Measurements from ENCODE around the gene BCAS4. TPM values are rescaled to one million over a fixed set of nuclear protein-coding genes. Genes with fewer than 3 reads are reported as not detected.

BCAS4 gene
- total RNA-seq, 1 experiment from 2014 or later: 29.9 TPM

GRCh38 chr20:50898475-50898874 is 103.6 kb downstream of the BCAS4 start:
- Histone ChIP-seq H3K9me3 (no peaks in the 10 kb centered on the region), H3K27me3 (replicated peaks; ENCODE audit: control insufficient read depth, insufficient read depth, low read length) (no peaks in the 10 kb centered on the region), H3K36me3 (ENCODE audit: control insufficient read depth, insufficient read depth, low read length) (peaks cover 14% of the 10 kb centered on the region), H3K4me1 (peaks cover 20% of the 10 kb centered on the region), H3K4me3 (ENCODE audit: low read depth, low read length) (no peak overlapping the region)
- POLR2A ChIA-PET: no interaction called here
- BruUV-seq (replicated peaks): no TSS peak
- no peak for DNase-seq
- no peaks in the 10 kb centered on the region for H3K9me3 Mint-ChIP-seq (ENCODE audit: unreplicated experiment)
- intact Hi-C loops (cut with micrococcal nuclease; ENCODE audit: unreplicated experiment): no loop called here
- CTCF ChIA-PET: no interaction called here
- H3K27me3 Mint-ChIP-seq (ENCODE audit: insufficient read depth, unreplicated experiment): no peaks in the 10 kb centered on the region
- no peak for TF ChIP-seq CTCF (IDR thresholded peaks at IDR 0.05; ENCODE audit: insufficient read depth in 1 of 2, low read depth in 1 of 2, low read length in 1 of 2, severe bottlenecking in 1 of 2, unreplicated experiment in 1 of 2)
- H3K4me1 Mint-ChIP-seq (ENCODE audit: low read depth, unreplicated experiment): peaks cover 27% of the 10 kb centered on the region
- peaks cover 98% of the 10 kb centered on the region for H3K36me3 Mint-ChIP-seq (ENCODE audit: insufficient read depth, unreplicated experiment)
- H3K27ac Mint-ChIP-seq (ENCODE audit: unreplicated experiment): peak overlapping the region; percentile 24
- peak overlapping the region; percentile 10 for H3K4me3 Mint-ChIP-seq (ENCODE audit: unreplicated experiment)

- TF ChIP-seq CTCF (IDR thresholded peaks at IDR 0.05; ENCODE audit: insufficient read depth in 1 of 2, low read depth in 1 of 2, low read length in 1 of 2, severe bottlenecking in 1 of 2, unreplicated experiment in 1 of 2): no peak
- no peak for DNase-seq
- H3K36me3 ChIP-seq (ENCODE audit: control insufficient read depth, insufficient read depth, low read length): peaks cover 8% of the 10 kb centered on the region
- ChIA-PET POLR2A (interaction anchor here (0.6 to 0.9 kb wide), 2 partner anchors 31 to 1681 kb away, joined by 3 to 4 read pairs; partner anchors contain the start of gene ADNP), CTCF (interaction anchor here (1.8 kb wide), 1 partner anchor 106 kb away, joined by 8 read pairs; the partner anchor contains the start of gene BCAS4)
- Mint-ChIP-seq H3K27me3 (ENCODE audit: insufficient read depth, unreplicated experiment) (no peaks in the 10 kb centered on the region), H3K4me1 (ENCODE audit: low read depth, unreplicated experiment) (peaks cover 42% of the 10 kb centered on the region), H3K36me3 (ENCODE audit: insufficient read depth, unreplicated experiment) (peaks cover 96% of the 10 kb centered on the region), H3K9me3 (ENCODE audit: unreplicated experiment) (no peaks in the 10 kb centered on the region), H3K4me3 (ENCODE audit: unreplicated experiment) (no peak overlapping the region), H3K27ac (ENCODE audit: unreplicated experiment) (no peak overlapping the region)
- no peak overlapping the region for H3K4me3 ChIP-seq (ENCODE audit: low read depth, low read length)
- intact Hi-C loops (cut with micrococcal nuclease; ENCODE audit: unreplicated experiment): no loop called here
- H3K4me1 ChIP-seq: peaks cover 18% of the 10 kb centered on the region
- H3K27me3 ChIP-seq (replicated peaks; ENCODE audit: control insufficient read depth, insufficient read depth, low read length): no peaks in the 10 kb centered on the region
- no peaks in the 10 kb centered on the region for H3K9me3 ChIP-seq
- BruUV-seq (replicated peaks): no TSS peak
These were observed 105.4 kb downstream of the BCAS4 start for GRCh38 chr20:50900261-50900660.

- Histone ChIP-seq H3K9me3 (no peaks in the 10 kb centered on the region), H3K27me3 (replicated peaks; ENCODE audit: control insufficient read depth, insufficient read depth, low read length) (no peaks in the 10 kb centered on the region), H3K4me1 (peaks cover 11% of the 10 kb centered on the region), H3K36me3 (ENCODE audit: control insufficient read depth, insufficient read depth, low read length) (peaks cover 8% of the 10 kb centered on the region), H3K4me3 (ENCODE audit: low read depth, low read length) (no peak overlapping the region)
- intact Hi-C loops (cut with micrococcal nuclease; ENCODE audit: unreplicated experiment): no loop called here
- POLR2A ChIA-PET: no interaction called here
- peaks cover 42% of the 10 kb centered on the region for H3K4me1 Mint-ChIP-seq (ENCODE audit: low read depth, unreplicated experiment)
- no peak for TF ChIP-seq CTCF (IDR thresholded peaks at IDR 0.05; ENCODE audit: insufficient read depth in 1 of 2, low read depth in 1 of 2, low read length in 1 of 2, severe bottlenecking in 1 of 2, unreplicated experiment in 1 of 2)
- peaks cover 95% of the 10 kb centered on the region for H3K36me3 Mint-ChIP-seq (ENCODE audit: insufficient read depth, unreplicated experiment)
- no peak overlapping the region for H3K4me3 Mint-ChIP-seq (ENCODE audit: unreplicated experiment)
- no TSS peak for BruUV-seq (replicated peaks)
- CTCF ChIA-PET: interaction anchor here (1.8 kb wide), 1 partner anchor 107 kb away, joined by 8 read pairs; the partner anchor contains the start of gene BCAS4
- H3K27me3 Mint-ChIP-seq (ENCODE audit: insufficient read depth, unreplicated experiment): no peaks in the 10 kb centered on the region
- H3K27ac Mint-ChIP-seq (ENCODE audit: unreplicated experiment): no peak overlapping the region
- DNase-seq: no peak
- H3K9me3 Mint-ChIP-seq (ENCODE audit: unreplicated experiment): no peaks in the 10 kb centered on the region
These were observed 106.4 kb downstream of the BCAS4 start for GRCh38 chr20:50901301-50901700.

All from Caco-2 (cell line).